Panc1 (cell line): ENCODE results near the gene FSD1L.

Experiments used
- POLR2AphosphoS5 ChIP-seq: IDR thresholded peaks from 2 replicates; pipeline ENCODE4 v1.6.1; 2012; ENCODE audit warnings: mild to moderate bottlenecking, low read depth, low read length, moderate library complexity
- TCF7L2 ChIP-seq: IDR thresholded peaks from 2 replicates; pipeline ENCODE4 v1.6.1; 2011; ENCODE audit warnings: mild to moderate bottlenecking, low read depth, low read length, inconsistent platforms
- TF ChIP-seq, protein P1 (sequence below): fragments of 450-650 bp; IDR thresholded peaks from 2 replicates; pipeline ENCODE4 v1.5.1; 2017; ENCODE audit warnings: mild to moderate bottlenecking
- TF ChIP-seq, protein P2 (sequence below), 2 experiments: IDR thresholded peaks; 2 replicates each; pipeline ENCODE4 v1.6.1; 2011 to 2012; ENCODE audit warnings: low read depth in 2 of 2, control low read depth in 1 of 2, low read length in 1 of 2, mild to moderate bottlenecking in 1 of 2, moderate library complexity in 1 of 2; ENCODE audit not compliant: insufficient read depth in 1 of 2

DNA sequence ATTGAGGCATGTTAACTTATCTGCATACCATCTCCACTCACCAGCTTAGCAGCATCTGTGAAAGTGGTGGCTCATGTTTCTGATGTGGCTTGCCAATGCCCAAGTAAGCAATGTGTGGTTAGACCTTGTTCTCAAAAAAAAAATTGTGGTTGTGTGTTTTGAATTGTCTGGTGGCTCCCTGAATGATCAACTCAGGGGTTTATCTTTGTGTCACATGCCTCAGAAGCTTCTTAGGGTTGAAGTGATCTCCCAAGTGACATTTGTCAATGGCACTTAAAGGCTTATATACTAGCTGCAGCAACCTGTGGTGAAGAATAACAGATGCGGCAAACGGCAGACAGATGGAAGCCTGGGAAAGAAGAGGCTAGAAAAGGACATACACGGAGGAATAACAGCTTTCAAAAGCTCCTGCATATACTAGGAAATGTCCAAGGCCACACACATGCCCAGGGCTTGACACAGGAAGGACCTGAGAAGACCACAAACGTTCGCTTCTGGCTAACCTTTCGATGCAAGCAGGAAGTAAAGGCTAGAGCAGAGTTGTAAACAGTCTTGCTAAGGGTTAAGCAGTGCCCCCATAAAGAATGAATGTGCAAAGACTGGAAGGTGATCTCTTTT, 42.2 kb upstream of the FSD1L start:
- TF ChIP-seq, protein P1, sequence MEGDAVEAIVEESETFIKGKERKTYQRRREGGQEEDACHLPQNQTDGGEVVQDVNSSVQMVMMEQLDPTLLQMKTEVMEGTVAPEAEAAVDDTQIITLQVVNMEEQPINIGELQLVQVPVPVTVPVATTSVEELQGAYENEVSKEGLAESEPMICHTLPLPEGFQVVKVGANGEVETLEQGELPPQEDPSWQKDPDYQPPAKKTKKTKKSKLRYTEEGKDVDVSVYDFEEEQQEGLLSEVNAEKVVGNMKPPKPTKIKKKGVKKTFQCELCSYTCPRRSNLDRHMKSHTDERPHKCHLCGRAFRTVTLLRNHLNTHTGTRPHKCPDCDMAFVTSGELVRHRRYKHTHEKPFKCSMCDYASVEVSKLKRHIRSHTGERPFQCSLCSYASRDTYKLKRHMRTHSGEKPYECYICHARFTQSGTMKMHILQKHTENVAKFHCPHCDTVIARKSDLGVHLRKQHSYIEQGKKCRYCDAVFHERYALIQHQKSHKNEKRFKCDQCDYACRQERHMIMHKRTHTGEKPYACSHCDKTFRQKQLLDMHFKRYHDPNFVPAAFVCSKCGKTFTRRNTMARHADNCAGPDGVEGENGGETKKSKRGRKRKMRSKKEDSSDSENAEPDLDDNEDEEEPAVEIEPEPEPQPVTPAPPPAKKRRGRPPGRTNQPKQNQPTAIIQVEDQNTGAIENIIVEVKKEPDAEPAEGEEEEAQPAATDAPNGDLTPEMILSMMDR: no peak
- TF ChIP-seq TCF7L2: no peak
- no peak for TF ChIP-seq POLR2AphosphoS5
- TF ChIP-seq, protein P2, sequence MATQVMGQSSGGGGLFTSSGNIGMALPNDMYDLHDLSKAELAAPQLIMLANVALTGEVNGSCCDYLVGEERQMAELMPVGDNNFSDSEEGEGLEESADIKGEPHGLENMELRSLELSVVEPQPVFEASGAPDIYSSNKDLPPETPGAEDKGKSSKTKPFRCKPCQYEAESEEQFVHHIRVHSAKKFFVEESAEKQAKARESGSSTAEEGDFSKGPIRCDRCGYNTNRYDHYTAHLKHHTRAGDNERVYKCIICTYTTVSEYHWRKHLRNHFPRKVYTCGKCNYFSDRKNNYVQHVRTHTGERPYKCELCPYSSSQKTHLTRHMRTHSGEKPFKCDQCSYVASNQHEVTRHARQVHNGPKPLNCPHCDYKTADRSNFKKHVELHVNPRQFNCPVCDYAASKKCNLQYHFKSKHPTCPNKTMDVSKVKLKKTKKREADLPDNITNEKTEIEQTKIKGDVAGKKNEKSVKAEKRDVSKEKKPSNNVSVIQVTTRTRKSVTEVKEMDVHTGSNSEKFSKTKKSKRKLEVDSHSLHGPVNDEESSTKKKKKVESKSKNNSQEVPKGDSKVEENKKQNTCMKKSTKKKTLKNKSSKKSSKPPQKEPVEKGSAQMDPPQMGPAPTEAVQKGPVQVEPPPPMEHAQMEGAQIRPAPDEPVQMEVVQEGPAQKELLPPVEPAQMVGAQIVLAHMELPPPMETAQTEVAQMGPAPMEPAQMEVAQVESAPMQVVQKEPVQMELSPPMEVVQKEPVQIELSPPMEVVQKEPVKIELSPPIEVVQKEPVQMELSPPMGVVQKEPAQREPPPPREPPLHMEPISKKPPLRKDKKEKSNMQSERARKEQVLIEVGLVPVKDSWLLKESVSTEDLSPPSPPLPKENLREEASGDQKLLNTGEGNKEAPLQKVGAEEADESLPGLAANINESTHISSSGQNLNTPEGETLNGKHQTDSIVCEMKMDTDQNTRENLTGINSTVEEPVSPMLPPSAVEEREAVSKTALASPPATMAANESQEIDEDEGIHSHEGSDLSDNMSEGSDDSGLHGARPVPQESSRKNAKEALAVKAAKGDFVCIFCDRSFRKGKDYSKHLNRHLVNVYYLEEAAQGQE (IDR thresholded peaks at IDR 0.05; ENCODE audit: insufficient read depth in 1 of 2, low read depth in 2 of 2, low read length in 1 of 2): no peak
